ENCODE results near the gene CDCP1.

CDCP1 gene

DNA sequence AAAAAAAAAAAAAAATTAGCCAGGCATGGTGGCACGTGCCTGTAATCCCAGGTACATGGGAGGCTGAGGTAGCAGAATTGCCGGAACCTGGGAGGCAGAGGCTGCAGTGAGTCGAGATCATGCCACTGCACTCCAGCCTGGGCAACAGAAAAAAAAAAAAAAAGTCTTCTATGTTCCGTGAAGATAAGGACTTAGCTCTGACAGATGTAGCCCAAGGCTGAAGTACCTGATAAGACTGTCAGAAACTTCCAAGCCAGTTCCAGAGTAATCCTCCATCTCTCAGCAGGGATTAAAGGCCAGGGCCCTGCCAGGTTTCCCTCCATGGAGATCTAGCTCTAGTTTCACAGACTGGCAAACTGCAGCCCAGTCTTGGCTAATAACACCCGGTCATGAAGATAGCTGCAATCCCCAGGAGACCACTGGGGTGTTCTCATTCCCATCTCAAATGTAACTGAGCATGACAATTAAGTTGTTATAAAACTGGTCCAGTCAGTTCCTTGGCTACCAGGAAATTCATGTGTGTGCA, 8.5 kb downstream of the CDCP1 start:
- no peak for DNase-seq (ENCODE audit: low spot score)

- DNase-seq (ENCODE audit: low spot score): no peak
These were observed 10.2 kb downstream of the CDCP1 start for GRCh38 chr3:45135959-45136358.

DNA sequence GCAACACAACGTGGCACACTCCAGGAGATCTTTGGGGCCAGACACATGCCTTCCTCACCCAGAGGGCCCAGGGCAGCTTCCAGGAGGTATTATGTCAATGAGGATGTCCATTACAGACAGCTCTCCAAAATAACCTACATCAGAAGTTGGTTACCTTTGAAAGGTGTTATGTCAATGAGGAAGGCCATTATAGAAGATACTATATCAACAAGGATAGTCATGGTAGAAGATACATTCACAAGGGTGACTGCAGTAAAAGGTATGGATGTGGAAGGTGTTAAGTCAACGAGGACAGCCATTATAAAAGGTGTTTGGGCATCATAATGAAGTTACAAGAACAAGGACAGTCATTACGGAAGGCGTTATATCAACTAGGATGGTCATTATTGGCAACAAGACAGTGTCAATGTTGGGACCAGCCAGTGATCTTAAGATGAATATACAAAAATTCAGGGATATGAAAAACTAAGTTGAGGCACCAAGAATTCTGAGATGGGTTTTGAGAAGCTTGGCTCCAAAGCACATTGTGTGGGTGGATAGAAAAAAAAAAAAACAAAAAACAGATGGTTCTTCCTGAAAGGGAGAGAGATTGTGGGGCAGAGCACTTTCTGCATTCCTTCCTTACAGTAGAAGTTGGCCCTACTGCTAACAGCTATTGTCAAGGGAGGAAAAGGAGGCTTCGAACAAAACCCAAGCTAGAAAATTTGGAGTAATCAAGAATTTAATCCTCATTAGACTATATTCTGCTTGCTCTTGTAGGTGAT, 11.2 kb downstream of the CDCP1 start:
- DNase-seq (ENCODE audit: low spot score): no peak

DNA sequence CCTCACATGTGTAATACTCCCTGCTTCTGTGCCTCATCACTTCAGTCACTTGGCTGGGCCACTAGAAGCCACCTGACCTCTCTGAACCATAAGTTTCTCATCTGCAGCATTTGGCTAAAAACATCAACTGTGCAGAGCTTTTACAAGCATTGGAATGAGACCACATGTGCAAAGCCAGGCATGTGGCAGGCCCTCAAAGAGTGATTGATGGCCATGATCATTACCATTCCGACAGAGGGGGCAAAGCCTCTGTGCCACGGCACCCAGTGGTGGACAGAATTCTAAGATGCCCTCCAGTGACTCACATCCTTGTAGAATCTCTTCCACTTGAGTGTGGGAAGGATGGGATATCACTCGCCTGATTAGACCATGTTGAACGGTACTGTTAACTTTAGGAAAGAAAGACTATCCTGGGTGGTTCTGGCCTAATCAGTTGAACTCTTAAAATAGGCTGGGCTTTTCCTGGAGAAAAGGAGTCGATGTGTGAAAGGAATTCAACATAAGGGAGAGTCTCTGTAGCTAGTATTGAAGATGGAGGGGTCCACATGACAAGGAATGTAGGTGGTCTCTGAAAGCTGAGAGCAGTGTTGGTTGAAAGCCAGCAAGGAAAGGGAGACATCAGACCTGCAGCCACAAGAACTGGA, 13.5 kb downstream of the CDCP1 start:
- DNase-seq (ENCODE audit: low spot score): no peak

GRCh38 chr3:45131201-45131600, 15.0 kb downstream of the CDCP1 start:
- no peak for DNase-seq (ENCODE audit: low spot score)

DNA sequence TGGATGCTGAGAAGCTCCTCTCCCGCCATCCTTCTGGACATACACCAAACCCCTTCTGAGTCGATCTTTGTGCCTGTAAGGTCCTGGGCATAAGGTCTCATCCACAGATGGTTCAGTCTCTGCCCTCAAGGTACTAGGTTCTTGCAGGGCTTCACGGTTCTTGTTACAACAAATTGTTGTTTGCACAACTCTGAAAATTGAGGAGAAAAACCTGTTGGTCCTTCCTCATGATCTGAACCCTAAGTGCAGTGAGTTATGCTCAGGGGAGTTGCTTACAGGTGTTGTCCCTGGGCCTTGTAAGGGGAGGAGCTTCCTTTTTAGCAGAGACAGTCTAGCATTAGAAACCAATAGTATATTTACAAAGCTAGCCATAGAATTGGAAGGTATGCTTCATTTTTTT, 15.7 kb downstream of the CDCP1 start:
- no peak for DNase-seq (ENCODE audit: low spot score)

GRCh38 chr3:45128950-45129349, 17.2 kb downstream of the CDCP1 start:
- no peak for DNase-seq (ENCODE audit: low spot score)

GRCh38 chr3:45127130-45127822, 18.9 kb downstream of the CDCP1 start:
- no peak for DNase-seq (ENCODE audit: low spot score)

- DNase-seq (ENCODE audit: low spot score): no peak
These were observed 19.4 kb downstream of the CDCP1 start for GRCh38 chr3:45126730-45127129.

GRCh38 chr3:45125550-45126026, 20.6 kb downstream of the CDCP1 start:
- no peak for DNase-seq (ENCODE audit: low spot score)

DNA sequence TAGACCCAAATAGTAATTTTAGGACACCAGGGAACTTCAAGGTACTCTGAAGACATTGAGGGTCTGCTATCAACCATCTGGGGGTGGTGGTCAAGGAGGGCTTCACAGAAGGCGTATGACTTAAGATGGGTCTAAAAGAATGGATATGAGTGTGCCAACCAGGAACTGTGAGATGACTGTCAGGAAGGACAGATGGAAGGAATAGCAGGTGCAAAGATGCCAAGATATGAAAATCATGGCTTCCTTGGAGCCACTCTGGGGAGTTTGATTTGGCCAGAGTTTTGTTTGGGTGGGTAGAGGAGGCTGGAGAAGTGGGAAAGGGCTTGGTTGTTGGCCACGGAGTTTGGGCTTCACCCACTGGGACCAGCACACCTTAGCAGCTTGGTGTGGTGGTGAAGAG, 21.2 kb downstream of the CDCP1 start:
- DNase-seq (ENCODE audit: low spot score): no peak

DNA sequence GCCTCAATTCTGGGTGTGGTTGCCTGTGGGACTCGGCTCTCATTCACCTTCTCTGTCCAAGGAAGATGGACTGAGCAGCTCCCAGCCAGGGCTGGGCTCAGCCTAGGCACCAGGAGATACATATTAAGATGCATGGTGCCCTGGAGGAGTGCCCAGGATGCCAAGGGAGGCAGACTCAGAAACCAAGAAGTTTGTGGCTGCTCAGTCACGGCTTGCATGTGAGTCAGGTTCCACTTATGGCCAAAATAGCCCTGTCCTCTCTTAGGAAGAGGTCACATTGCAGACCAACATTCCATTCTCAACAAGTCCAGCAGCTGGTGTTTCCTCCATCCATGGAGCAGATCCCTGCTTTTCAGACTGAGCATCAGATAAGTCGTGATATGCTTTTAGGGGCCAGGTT, 21.8 kb downstream of the CDCP1 start:
- no peak for DNase-seq (ENCODE audit: low spot score)

DNA sequence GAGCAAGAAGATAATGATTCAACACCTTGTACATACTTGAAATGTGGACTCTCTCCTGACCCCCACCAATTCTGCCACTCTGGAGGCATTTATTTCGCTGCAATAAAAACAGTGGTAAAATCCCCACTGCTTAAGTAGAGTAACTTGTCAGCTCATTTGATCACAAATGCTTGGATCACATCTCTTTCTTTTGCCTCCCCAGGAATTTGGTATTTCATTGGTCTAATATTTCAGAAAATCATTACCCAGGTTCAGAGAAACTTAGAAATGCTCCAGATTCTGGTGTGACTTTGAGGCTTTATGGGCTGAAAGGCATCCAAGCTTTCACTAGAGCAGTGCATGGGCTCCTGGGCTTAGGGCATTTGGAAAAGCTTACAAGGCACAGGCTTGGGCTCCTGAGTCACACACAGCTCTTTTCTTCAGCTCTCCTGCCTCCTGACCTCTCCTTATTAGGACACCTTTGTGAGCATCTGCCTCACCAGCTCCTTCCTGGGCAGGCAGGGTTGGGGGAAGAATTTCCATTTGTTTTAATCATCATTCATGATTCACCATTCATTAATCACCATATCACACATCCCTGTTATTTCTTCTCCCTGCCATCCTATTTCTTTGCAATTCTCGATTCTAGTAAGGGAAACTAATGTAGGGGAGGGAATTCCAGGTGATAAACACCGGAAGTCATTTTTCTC, 22.5 kb downstream of the CDCP1 start:
- no peak for DNase-seq (ENCODE audit: low spot score)

DNA sequence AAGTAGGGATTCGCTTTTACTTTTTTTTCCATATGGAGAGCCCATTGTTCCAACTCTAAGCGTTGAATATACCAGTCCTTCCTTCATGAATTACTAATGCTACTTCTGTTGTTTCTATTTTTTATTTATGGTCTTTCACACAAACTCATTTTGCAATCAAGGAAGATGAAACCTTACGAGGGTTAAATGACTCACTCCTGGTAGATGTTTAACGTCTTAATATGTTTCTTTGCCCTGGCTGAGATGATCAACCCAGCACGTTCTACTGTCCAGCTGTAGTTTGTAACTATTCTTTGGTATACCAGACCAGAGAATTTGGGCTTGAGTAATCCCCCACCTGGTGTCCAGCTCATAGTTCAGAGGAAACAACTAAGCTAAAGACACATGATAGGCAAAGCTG, 23.1 kb downstream of the CDCP1 start:
- no peak for DNase-seq (ENCODE audit: low spot score)

GRCh38 chr3:45120359-45121158, 25.6 kb downstream of the CDCP1 start:
- DNase-seq (ENCODE audit: low spot score): no peak

DNA sequence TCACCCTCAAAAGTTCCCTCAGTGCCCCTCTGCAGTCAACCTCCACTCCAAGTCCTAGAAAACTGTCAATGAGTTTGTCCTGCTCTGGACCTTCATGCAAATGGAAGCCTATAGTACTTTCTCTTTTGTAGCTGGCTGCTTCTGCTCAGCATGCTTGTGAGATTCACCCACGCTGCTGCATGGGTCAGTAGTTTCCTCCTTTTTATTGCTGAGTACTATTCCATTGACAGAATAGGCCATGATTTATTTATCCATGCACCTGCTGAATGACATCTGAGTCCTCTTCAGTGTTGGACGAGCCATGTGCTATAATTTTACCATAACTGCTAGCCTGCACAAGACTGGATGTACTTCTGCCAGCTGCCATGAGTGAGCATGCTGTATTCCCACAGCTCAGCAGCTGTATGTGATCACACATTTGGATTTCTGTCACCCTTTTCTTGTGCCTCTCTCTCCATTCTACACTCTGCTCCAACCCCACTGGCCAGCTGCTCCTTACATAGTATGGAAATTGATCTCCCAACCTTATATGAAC, 26.3 kb downstream of the CDCP1 start:
- DNase-seq (ENCODE audit: low spot score): no peak

GRCh38 chr3:45119376-45119775, 26.8 kb downstream of the CDCP1 start:
- DNase-seq (ENCODE audit: low spot score): no peak

DNA sequence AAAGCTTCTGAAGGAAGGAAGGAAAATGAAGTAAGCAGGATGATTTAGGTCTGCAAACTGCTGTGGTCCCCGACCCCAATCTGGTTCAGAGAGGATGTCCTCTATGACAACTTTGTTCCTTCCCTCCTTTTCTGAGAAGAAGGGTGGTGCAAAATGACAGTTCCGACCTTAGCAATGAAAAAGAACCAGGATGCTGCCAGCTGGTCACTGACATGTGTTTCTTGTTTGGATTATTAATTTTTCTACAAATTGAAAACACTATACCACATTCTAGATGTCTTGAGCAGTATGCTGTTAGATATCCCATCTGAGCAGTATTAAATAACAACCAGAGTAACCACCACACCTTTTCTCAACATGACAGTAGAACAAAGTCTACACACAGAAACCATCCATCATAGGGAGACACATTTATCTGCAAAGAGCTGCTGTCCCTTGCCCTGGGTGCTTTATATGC, 27.5 kb downstream of the CDCP1 start:
- no peak for DNase-seq (ENCODE audit: low spot score)

GRCh38 chr3:45116350-45116749, 29.8 kb downstream of the CDCP1 start:
- DNase-seq (ENCODE audit: low spot score): no peak

GRCh38 chr3:45113625-45114050, 32.5 kb downstream of the CDCP1 start:
- DNase-seq (ENCODE audit: low spot score): no peak

- DNase-seq (ENCODE audit: low spot score): no peak
These were observed 33.2 kb downstream of the CDCP1 start for GRCh38 chr3:45112939-45113338.

Data from iPS-NIHi11 (cell line).